Fibroblast of skin of abdomen (primary cell): ENCODE data around the gene PKD1L1.
"Not testable (repeated sequence)": the region's sequence is repeated elsewhere in the genome, so short reads cannot be mapped to it uniquely, and the experiment has no call there.

ENCODE experiments used
- DNase-seq: peaks from one replicate; pipeline ENCODE4 v3.0.0-alpha.2; 2013

The PKD1L1 gene

GRCh38 chr7:47762207-47762606 lies 186.1 kb downstream of the PKD1L1 start:
- no peak for DNase-seq

DNA sequence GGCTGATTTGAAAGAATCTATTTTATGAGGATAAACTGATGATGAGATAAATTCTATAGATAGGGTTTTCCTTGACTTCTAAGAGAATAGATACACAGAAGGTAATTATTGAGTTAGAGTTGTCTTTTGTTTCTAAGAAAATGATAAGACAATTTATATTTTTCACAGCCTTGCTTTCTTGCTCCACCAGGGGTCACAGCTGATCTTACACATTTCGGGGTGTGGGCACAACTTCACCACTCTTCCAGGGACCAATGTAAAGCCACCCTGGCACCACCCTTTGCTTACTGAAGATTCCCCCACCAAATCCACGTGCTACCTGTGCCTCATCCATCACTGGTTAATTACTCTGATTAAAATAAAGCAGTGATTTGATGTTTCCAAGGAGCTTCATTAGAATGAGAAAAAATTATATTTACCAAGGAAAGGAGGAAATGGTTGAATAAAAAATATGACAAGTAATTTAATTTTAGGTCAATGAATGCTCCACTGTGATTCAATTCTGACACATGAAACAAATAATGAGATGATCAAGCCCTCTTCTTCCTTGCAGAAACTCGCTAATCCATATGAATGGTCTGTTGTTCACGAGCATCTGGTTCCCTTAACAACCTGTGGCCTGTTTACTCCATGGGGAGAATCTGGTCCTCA lies 189.1 kb downstream of the PKD1L1 start:
- no peak for DNase-seq

GRCh38 chr7:47758546-47758945 lies 189.7 kb downstream of the PKD1L1 start:
- DNase-seq, result no peak

GRCh38 chr7:47757921-47758411 lies 190.3 kb downstream of the PKD1L1 start:
- peak; percentile 80 for DNase-seq

DNA sequence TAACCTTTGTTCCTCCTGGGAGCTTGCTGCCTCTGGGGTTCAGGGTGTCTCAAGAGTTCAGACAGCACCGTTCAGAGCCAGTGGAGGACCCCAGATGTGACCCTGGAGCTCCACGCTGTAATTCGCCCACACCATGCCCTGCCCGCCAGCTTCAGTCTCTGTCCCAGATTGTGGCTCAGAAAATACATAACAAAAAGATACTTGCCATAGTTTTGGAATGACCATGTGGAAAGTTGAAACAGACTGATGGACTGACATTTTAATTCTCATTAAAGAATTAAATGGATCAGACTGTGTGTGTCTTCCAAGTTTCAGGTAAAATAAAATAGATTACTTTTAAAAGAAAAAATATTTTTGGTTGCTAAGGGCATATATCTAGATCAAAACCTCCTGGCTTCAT lies 191.6 kb downstream of the PKD1L1 start:
- no peak for DNase-seq

- DNase-seq, result no peak
Measured at GRCh38 chr7:47755248-47755647, 193.0 kb downstream of the PKD1L1 start.

- not testable (repeated sequence) for DNase-seq
Measured at GRCh38 chr7:47751724-47752123, 196.5 kb downstream of the PKD1L1 start.

DNA sequence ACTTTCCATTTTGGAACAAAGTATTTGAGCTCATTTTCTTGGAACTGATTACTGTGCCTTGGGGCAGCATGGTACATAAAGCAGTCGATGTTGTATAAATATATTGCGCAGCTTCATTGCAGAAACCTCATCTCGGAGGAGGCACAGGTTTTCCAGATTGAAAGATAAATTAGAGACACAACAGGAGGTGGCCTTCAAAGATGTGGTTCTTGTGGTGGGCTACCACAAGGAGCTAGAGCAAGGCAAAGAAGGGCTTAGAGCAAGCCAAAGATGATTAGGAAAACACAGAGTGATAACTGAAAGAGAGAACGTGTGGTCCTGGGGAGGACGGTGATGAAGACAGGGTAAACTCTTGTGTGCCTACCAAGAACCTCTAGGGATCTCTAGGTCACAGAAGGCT lies 197.2 kb downstream of the PKD1L1 start:
- no peak for DNase-seq

DNA sequence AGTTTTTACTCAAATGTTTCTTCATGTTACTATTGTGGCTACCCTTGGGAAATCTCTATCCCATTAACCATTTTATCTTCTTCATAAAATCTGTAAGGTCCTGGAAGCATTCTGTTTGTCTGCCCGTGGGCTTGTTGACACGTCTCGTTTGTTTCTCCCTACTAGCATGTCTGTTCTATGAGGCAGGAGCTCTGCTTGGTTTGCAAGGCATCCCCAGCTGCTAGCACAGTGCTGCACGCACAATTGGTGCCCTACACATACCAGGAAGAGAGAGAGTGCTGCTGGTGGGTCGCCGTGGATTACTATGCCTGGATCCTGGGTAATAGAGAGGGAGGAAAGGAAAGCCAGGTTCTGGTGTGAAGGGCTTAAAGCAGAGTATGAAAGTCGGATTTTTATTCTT lies 200.2 kb downstream of the PKD1L1 start:
- no peak for DNase-seq

- no peak for DNase-seq
Measured at GRCh38 chr7:47747160-47747559, 201.1 kb downstream of the PKD1L1 start.

- no peak for DNase-seq
Measured at GRCh38 chr7:47746468-47746867, 201.8 kb downstream of the PKD1L1 start.

- no peak for DNase-seq
Measured at GRCh38 chr7:47744883-47745282, 203.4 kb downstream of the PKD1L1 start.

DNA sequence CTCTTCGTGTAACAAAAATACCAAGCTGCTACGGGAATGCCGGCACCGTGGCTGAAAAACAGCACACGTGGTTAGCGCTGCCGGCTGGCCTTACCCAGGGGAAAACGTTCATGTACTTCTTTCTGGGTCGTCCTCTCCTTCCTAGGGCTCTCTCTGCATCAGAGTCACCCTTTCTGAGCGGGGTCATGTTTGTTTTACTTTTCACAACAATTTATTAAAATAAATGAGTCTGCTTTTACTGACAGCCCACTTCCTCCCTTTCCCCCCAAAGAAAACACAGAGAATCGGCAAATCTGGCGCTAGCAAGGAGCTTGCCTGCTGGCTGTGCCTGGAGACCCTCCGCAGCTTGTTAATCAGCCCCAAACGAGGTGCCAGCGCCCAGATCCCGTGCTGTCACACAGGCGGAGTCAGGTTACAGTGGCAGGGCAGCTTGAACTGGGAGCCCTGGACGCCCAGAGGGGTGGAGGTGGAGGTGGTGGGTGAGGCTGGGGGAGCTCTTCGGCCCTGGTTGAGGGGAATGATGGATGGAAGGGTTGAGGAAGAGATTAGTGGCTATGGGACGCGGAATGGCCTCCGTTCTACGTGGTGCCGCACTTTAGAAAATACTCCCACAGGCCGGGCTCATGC lies 204.2 kb downstream of the PKD1L1 start:
- no peak for DNase-seq

- peak; percentile 28 for DNase-seq
Measured at GRCh38 chr7:47741984-47742383, 206.3 kb downstream of the PKD1L1 start.

DNA sequence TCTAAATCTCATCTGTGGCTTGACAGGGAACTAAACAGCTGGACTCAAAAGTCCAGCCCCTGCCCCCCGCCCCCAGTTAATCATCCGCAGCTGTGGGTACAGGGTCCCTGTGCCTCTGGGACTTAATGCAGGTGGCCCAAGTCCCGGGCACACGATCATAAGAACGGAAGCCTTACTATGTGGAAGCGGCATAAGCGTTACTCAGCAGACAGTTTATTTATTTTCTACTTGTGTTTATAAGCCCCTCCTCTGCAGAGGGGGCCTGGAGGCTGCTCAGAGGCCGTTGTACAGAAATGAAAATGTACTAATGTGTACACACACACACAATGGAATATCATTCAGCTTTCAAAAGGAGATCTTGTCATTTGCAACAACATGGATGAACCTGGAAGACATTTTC lies 208.4 kb downstream of the PKD1L1 start:
- DNase-seq, result no peak

GRCh38 chr7:47739301-47739875 lies 208.9 kb downstream of the PKD1L1 start:
- DNase-seq, result no peak

- no peak for DNase-seq
Measured at GRCh38 chr7:47738563-47739166, 209.6 kb downstream of the PKD1L1 start.

GRCh38 chr7:47737601-47738000 lies 210.7 kb downstream of the PKD1L1 start:
- DNase-seq, result no peak

DNA sequence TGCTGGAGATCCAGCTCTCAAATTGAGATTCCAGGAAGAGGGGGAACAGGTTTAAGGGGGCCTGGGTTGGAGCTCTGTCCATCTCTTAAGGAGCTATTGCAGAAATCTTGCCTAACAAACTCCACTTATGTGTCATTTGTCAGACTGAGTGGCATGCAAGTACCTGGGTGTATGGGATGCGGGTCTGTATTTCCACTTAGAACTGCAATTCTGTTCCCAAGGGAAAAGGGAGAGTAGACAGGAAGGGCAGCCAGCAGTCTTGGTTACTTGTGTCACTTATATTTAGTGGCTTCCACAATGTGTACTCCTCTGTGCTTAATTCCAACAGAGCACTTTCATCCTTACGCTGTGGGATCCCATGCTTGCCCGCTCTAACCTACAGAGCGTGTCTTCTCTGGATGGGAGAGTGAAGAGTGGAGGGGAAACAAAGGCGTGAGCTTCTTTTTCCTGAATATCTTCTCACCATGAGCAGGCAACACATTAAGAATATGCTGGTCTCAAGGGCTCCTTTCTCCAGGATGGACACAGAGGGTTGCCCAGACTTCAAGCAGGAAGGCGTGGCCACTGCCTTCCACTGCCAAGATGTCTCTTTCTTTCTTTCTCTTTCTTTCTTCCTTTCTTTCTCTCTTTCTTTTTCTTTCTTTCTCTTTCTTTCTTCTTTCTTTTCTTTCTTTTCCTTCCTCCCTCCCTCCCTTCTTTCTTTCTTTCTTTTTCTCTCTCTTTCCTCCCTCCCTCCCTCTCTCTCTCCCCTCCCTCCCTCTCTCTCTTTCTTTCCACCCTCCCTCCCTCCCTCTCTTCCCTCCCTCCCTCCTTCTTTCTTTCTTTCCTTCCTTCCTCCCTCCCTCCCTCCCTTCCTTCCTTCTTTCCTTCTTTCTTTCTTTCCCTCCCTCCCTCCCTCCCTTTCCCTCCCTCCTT lies 212.6 kb downstream of the PKD1L1 start:
- no peak for DNase-seq

DNA sequence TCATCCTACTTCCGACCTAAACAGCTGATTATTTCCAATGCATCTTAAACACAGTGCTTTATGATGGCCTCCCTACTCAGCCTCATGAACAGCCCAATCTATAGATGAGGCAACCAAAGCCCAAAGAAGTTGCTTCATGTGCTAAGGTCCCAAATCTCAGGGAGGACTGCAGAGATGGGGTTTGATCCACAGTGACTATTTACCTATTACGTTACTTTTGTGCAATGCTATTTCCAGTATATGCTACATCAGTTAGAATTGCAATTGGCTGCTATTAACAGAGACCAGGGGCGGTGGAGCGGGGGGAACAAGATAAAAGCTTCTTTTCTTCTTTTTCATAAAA lies 213.3 kb downstream of the PKD1L1 start:
- no peak for DNase-seq

DNA sequence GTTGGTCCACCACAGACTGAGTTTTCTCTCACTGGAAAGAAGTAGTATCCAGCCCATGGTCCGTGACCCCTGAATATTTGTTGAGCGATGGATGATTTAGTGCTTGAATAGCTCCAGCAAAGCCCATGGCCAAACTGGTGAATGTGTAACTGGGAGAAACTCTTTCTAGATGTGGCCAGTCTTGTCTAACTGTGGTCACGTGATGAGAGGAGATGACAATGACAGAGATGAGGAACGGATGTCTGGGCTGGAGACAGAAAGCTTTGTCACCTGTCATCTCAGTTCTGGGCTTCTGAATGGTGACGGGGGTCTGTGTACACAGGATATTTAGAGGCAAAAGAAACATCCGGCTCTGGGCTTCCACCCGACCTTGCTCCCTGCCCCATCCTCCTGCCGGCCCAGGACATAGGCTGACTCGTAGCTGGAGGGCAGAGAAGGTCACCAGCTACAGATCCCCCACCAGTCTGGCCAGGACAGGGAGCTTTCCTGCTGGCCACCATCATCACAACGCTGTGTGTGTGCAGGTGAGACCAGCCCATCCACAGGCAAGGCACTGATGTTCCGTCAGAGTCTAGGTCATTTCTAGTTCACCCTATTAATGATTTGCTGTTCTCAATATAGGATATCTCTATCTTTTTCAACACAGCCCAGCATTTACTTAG lies 213.8 kb downstream of the PKD1L1 start:
- DNase-seq, result no peak

GRCh38 chr7:47730142-47730541 lies 218.1 kb downstream of the PKD1L1 start:
- peak; percentile 34 for DNase-seq
